K562 (cell line): ENCODE results near the gene IRF3. TPM values are rescaled to one million over a fixed set of nuclear protein-coding genes. Genes with fewer than 3 reads are reported as not detected.

ENCODE experiments used
- BACH1 ChIP-seq: fragments of 200-800 bp; sonication (Bioruptor generic); IDR thresholded peaks from 2 replicates; pipeline ENCODE4 v1.6.1; 2016; ENCODE audit warnings: missing genetic modification characterization, missing compliant biosample characterization
- CREB1 ChIP-seq, 2 experiments: sonication (generic) in 1 of 2; formaldehyde crosslinking in 1 of 2; IDR thresholded peaks; 2 replicates each; pipeline versions ENCODE4 v1.6.1 to v1.8.0; 2012 to 2022; ENCODE audit warnings: inconsistent platforms in 1 of 2, mild to moderate bottlenecking in 1 of 2, missing genetic modification reagents in 1 of 2, moderate library complexity in 1 of 2
- E2F3 ChIP-seq: fragments of 250-450 bp; sonication (Bioruptor Pico); IDR thresholded peaks from 2 replicates; pipeline ENCODE4 v1.4.0; 2020; ENCODE audit warnings: mild to moderate bottlenecking
- ESRRB ChIP-seq: fragments of 250-450 bp; sonication (Bioruptor Pico); IDR thresholded peaks from 2 replicates; pipeline ENCODE4 v1.5.0; 2020; ENCODE audit warnings: mild to moderate bottlenecking, moderate library complexity, borderline replicate concordance
- GTF2E2 ChIP-seq: fragments of 200-800 bp; sonication (Bioruptor generic); IDR thresholded peaks from 2 replicates; pipeline ENCODE4 v1.6.1; 2016; ENCODE audit warnings: missing genetic modification characterization, missing compliant biosample characterization
- GTF3C2 ChIP-seq: IDR thresholded peaks from 3 replicates; pipeline ENCODE4 v1.6.1; 2011; ENCODE audit warnings: borderline replicate concordance, mild to moderate bottlenecking, moderate library complexity; ENCODE audit not compliant: insufficient read length; ENCODE audit errors: extremely low read depth
- HEY1 ChIP-seq: fragments of 250-450 bp; sonication (Bioruptor Pico); IDR thresholded peaks from 2 replicates; pipeline ENCODE4 v1.5.0; 2020; ENCODE audit warnings: mild to moderate bottlenecking, moderate library complexity, borderline replicate concordance
- MYBL2 ChIP-seq, 2 experiments: fragments of 450-650 bp in 1 of 2; sonication (generic) in 1 of 2; formaldehyde crosslinking in 1 of 2; IDR thresholded peaks; 2 replicates each; pipeline versions ENCODE4 v1.6.1 to v1.8.1; 2017 to 2022; ENCODE audit warnings: borderline replicate concordance in 1 of 2, inconsistent platforms in 1 of 2, low read depth in 1 of 2, mild to moderate bottlenecking in 1 of 2, missing genetic modification reagents in 1 of 2, moderate library complexity in 1 of 2
- NFIC ChIP-seq: fragments of 450-650 bp; IDR thresholded peaks from 2 replicates; pipeline ENCODE4 v1.6.1; 2017; ENCODE audit warnings: mild to moderate bottlenecking, inconsistent platforms
- PCBP1 ChIP-seq: fragments of 200-400 bp; formaldehyde crosslinking; IDR thresholded peaks from 2 replicates; pipeline ENCODE4 v1.6.1; 2018; ENCODE audit warnings: mild to moderate bottlenecking, low read depth, low read length; ENCODE audit not compliant: poor library complexity, severe bottlenecking
- ZBTB11 ChIP-seq, 3 experiments: fragments of 200-800 bp in 1 of 3; fragments of 250-450 bp in 1 of 3; fragments of 450-650 bp in 1 of 3; sonication (Bioruptor Pico) in 1 of 3; sonication (Bioruptor generic) in 1 of 3; formaldehyde crosslinking in 1 of 3; IDR thresholded peaks; 2 replicates each; pipeline versions ENCODE4 v1.6.1 to v1.8.0; 2016 to 2022; ENCODE audit warnings: mild to moderate bottlenecking in 2 of 3, missing genetic modification characterization in 2 of 3, missing compliant biosample characterization in 1 of 3, moderate library complexity in 1 of 3
- ZBTB43 ChIP-seq: sonication (generic); formaldehyde crosslinking; IDR thresholded peaks from 2 replicates; pipeline ENCODE4 v1.8.0; 2023; ENCODE audit warnings: mild to moderate bottlenecking, missing genetic modification reagents
- ZC3H4 ChIP-seq: sonication (generic); formaldehyde crosslinking; IDR thresholded peaks from 2 replicates; pipeline ENCODE4 v1.9.0; 2021; ENCODE audit warnings: missing genetic modification reagents, borderline replicate concordance
- ZNF140 ChIP-seq: fragments of 250-450 bp; sonication (Bioruptor Pico); IDR thresholded peaks from 2 replicates; pipeline ENCODE4 v1.8.0; 2021; ENCODE audit warnings: moderate library complexity, mild to moderate bottlenecking, inconsistent platforms
- ZNF174 ChIP-seq: fragments of 250-450 bp; sonication (Bioruptor Pico); IDR thresholded peaks from 2 replicates; pipeline ENCODE4 v1.4.0; 2020; ENCODE audit warnings: mild to moderate bottlenecking
- ZNF324 ChIP-seq: fragments of 250-450 bp; sonication (Bioruptor Pico); IDR thresholded peaks from 2 replicates; pipeline ENCODE4 v1.4.0; 2020; ENCODE audit warnings: mild to moderate bottlenecking
- ZNF436 ChIP-seq: fragments of 250-450, 450-650 bp; sonication (Bioruptor Pico); formaldehyde crosslinking; IDR thresholded peaks from 2 replicates; pipeline ENCODE4 v1.7.0; 2020; ENCODE audit warnings: mild to moderate bottlenecking
- ZNF764 ChIP-seq: fragments of 250-450 bp; sonication (Bioruptor Pico); IDR thresholded peaks from 2 replicates; pipeline ENCODE4 v1.4.0; 2020; ENCODE audit warnings: low read depth, mild to moderate bottlenecking, moderate library complexity
- polyA plus RNA-seq, 8 experiments: library from polyadenylated mRNA; depleted of rRNA in 4 of 8; stranded (reverse) in 5 of 8; unstranded in 3 of 8; fragments of >200 nt; fragmentation: Nextera tagmentation in 2 of 8; fragmentation: Illumina TruSeq in 1 of 8; extraction: Ambion mirVana in 2 of 8; extraction: Trizol in 1 of 8; gene quantifications; 2 replicates each; pipeline versions ENCODE4 v1.2.1 to v1.2.3, GENCODE V29; 2011 to 2014; ENCODE audit warnings: inconsistent platforms in 1 of 8, missing spikeins in 1 of 8
- total RNA-seq, 7 experiments: library from RNA; depleted of rRNA in 6 of 7; stranded (reverse); fragments of >200 nt in 6 of 7; fragmentation: Illumina TruSeq in 2 of 7; extraction: Trizol in 2 of 7; gene quantifications; 2 replicates each; pipeline versions ENCODE4 v1.2.1 to v1.2.3, GENCODE V29; 2011 to 2021; ENCODE audit warnings: low replicate concordance in 1 of 7

Gene IRF3
- total and polyA plus RNA-seq, 9 of the 15 experiments (the other 6 are each of a cell fraction or from before 2014, with no cell fraction given) = 7.5 to 145 (median 65.4) TPM

- peak in 1 of 3 experiments; percentile 81; a peak in 3 of 6 replicates for TF ChIP-seq ZBTB11 (CRISPR knock-in tag; IDR thresholded peaks at IDR 0.05)
- no peak for TF ChIP-seq ZNF764 (CRISPR knock-in tag)
- TF ChIP-seq BACH1 (tag) = no peak
- TF ChIP-seq HEY1 (CRISPR knock-in tag) = no peak
- no peak for TF ChIP-seq CREB1 (IDR thresholded peaks at IDR 0.05)
- peak; percentile 34; the same call in 1 of the 2 replicates for TF ChIP-seq CREB1 (CRISPR knock-in tag; IDR thresholded peaks at IDR 0.05)
- no peak for TF ChIP-seq ZBTB43 (CRISPR knock-in tag)
- no peak for TF ChIP-seq ZNF174
- no peak for TF ChIP-seq PCBP1
- TF ChIP-seq ZNF324 (CRISPR knock-in tag) = no peak
- TF ChIP-seq MYBL2 (IDR thresholded peaks at IDR 0.05; ENCODE audit: low read depth) = no peak
- TF ChIP-seq MYBL2 (CRISPR knock-in tag; IDR thresholded peaks at IDR 0.05; ENCODE audit: borderline replicate concordance) = no peak
- TF ChIP-seq ZNF436 = no peak
- no peak for TF ChIP-seq ZC3H4 (CRISPR knock-in tag)
- TF ChIP-seq GTF3C2 = no peak
- no peak for TF ChIP-seq GTF2E2
- no peak for TF ChIP-seq ESRRB (CRISPR knock-in tag)
- peak; percentile 2; the same call in 1 of the 2 replicates for TF ChIP-seq NFIC
- no peak for TF ChIP-seq ZNF140 (CRISPR knock-in tag)
- no peak for TF ChIP-seq E2F3 (CRISPR knock-in tag)
These were observed 1.3 kb downstream of the IRF3 start (continued) for GRCh38 chr19:49664171-49665035.
